Activated T-cell treated with anti-CD3 and anti-CD28 coated beads, Interleukin-2, amount 50 U/mL, for 1 hour (primary cell): ENCODE results near the gene HNF1A.

ENCODE experiments used
- DNase-seq: peaks from one replicate; pipeline ENCODE4 v3.0.0-alpha.2; 2020

The HNF1A gene

DNA sequence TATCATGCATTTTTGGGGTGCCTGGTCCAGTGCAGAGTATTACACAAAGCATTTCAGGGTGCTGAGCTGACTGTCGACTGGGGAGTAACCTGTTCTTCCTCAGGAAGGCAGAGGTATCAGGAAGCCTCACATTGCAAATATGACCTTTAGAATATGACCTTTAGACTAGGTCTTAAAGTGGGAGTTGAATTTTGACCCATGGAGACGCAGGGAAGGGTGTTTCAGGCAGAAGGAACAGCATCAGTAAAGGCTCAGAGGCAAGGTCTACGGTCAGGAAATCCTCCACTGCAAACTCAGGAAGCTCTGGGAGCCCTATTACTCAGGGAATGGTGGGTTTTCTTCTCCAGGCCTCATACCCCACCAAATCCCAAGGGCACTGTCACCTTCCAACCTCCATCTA is 11.3 kb downstream of the HNF1A start:
- no peak for DNase-seq

GRCh38 chr12:120990487-120991055 is 12.2 kb downstream of the HNF1A start:
- DNase-seq, result no peak

GRCh38 chr12:120991965-120992364 is 13.6 kb downstream of the HNF1A start:
- DNase-seq, result no peak

DNA sequence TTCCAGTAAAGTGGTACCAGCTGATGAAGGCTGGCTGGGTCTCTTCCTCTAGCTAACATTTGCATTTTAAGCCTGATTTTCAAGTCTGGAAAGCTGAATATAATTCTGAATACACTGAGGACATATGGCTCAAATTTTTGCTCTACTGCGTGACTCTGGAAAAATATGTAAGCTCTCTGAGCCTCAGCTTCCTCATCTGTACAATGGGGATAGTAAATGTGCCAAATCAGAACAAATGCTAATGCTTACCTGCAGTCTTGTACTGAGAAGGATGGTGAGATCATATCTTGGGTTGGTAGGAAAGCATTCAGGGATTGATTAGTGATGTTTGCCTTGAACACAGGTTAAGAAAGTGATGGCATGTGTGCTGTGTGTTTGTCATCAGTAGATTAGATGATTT is 14.6 kb downstream of the HNF1A start:
- no peak for DNase-seq

DNA sequence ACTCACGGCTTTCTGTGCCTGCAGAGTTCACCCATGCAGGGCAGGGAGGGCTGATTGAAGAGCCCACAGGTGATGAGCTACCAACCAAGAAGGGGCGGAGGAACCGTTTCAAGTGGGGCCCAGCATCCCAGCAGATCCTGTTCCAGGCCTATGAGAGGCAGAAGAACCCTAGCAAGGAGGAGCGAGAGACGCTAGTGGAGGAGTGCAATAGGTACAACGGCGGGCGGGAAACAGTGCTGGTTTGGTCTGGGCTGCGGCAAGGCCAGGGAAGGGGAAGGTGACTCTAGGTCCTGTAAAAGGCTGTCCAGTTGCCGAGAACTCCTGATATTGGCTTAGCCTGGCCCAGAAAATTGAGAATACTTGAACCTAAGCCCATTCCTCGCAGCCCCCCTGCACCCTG is 15.2 kb downstream of the HNF1A start:
- DNase-seq, result no peak

DNA sequence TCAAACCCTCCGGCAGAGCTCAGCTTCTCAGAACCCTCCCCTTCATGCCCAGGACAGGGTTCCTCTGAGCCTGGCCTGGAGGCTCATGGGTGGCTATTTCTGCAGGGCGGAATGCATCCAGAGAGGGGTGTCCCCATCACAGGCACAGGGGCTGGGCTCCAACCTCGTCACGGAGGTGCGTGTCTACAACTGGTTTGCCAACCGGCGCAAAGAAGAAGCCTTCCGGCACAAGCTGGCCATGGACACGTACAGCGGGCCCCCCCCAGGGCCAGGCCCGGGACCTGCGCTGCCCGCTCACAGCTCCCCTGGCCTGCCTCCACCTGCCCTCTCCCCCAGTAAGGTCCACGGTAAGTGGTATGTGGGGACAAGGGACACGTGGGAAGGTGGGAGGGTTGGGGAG is 15.7 kb downstream of the HNF1A start:
- no peak for DNase-seq

DNA sequence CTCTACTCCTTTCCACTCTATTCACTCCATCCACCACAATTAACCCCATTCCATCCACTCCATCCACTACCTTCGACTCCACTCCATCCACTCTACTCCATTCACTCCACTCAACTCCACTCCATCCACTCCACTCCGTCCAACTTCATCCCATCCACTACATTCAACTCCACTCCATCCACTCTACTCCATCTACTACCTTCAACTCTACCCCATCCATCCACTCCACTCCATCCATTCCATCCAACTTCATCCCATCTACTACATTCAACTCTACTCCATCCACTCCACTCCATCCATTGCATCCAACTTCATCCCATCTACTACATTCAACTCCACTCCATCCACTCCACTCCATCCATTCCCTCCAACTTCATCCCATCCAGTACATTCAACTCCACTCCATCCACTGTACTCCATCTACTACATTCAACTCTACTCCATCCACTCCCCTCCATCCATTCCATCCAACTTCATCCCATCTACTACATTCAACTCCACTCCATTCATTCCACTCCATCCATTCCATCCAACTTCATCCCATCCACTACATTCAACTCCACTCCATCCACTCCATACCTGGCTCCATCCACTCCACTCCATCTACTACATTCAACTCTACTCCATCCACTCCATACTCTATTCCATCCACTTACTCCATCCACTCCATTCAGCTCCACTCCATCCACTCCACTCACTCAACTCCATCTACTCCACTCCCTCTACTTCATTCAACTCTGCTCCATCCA is 16.4 kb downstream of the HNF1A start:
- no peak for DNase-seq

GRCh38 chr12:120996133-120996746 is 17.9 kb downstream of the HNF1A start:
- DNase-seq, result no peak

DNA sequence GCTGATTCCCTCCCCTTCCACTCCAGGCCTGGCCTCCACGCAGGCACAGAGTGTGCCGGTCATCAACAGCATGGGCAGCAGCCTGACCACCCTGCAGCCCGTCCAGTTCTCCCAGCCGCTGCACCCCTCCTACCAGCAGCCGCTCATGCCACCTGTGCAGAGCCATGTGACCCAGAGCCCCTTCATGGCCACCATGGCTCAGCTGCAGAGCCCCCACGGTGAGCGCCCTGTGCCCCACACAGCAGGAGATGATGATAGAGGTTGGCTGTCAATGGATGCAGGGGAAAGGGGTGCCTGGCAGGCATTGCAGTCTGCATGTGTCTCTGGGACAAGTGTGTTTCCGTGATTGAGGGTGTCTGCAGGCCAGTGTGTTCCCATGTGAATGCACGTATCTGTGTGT is 19.1 kb downstream of the HNF1A start:
- DNase-seq, result no peak

GRCh38 chr12:120998435-120998834 is 20.1 kb downstream of the HNF1A start:
- no peak for DNase-seq

DNA sequence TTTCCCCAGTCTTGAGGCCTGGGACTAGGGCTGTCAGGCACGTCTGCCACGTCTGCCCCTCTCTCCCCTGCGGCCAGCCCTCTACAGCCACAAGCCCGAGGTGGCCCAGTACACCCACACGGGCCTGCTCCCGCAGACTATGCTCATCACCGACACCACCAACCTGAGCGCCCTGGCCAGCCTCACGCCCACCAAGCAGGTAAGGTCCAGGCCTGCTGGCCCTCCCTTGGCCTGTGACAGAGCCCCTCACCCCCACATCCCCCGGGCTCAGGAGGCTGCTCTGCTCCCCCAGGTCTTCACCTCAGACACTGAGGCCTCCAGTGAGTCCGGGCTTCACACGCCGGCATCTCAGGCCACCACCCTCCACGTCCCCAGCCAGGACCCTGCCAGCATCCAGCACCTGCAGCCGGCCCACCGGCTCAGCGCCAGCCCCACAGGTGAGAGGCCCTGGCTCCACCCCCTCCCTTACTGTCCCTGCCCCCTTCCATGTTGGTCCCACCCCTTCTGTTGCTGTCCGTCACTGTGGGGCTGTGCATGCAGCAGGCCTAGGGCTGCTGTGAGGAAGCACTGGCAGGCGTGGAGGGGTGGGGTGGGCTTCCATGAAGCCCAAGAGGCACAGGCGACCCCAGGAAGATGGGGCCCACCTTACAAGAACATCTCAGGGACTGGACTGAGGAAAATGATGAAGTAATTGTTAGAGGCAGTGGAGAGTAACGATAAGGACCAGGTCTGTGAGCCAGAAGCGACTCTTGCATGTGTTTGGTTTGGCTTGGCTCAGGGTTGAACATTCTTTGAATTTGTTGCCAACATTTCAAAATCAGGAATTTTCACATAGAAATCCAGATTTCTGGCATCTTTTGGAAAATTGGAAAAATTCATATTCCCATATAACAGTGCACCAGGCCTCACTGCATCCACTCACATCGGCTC is 21.1 kb downstream of the HNF1A start:
- no peak for DNase-seq

DNA sequence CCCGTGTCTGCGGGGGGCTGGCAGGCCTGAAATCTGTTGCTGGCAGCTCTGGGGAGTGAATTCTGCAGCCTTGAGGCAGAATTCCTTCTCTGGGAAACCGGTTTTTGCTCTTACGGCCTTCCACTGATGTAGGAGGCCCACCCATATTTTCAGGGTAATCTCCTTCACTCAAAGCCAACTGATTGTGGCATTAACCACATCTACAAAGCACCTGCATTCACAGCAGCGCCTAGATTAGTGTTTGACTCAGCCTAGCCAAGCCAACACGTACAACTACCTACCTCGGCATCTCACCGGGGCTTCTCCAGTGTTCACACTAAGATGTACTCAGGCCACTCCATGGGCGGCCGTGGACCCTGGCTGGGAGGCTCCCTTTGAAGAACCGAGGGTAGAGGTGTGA is 22.2 kb downstream of the HNF1A start:
- no peak for DNase-seq

GRCh38 chr12:121001060-121001459 is 22.7 kb downstream of the HNF1A start:
- no peak for DNase-seq

DNA sequence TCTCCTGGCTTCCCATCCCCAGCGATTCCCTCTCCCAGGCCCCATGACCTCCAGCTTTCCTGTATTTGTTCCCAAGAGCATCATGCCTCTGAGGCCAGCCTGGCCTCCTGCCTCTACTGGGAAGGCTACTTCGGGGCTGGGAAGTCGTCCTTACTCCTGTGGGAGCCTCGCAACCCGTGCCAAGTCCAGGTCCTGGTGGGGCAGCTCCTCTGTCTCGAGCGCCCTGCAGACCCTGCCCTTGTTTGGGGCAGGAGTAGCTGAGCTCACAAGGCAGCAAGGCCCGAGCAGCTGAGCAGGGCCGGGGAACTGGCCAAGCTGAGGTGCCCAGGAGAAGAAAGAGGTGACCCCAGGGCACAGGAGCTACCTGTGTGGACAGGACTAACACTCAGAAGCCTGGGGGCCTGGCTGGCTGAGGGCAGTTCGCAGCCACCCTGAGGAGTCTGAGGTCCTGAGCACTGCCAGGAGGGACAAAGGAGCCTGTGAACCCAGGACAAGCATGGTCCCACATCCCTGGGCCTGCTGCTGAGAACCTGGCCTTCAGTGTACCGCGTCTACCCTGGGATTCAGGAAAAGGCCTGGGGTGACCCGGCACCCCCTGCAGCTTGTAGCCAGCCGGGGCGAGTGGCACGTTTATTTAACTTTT is 23.6 kb downstream of the HNF1A start:
- no peak for DNase-seq

GRCh38 chr12:121003650-121004049 is 25.3 kb downstream of the HNF1A start:
- no peak for DNase-seq

- DNase-seq, result no peak
These were observed 26.0 kb downstream of the HNF1A start for GRCh38 chr12:121004253-121004815.

DNA sequence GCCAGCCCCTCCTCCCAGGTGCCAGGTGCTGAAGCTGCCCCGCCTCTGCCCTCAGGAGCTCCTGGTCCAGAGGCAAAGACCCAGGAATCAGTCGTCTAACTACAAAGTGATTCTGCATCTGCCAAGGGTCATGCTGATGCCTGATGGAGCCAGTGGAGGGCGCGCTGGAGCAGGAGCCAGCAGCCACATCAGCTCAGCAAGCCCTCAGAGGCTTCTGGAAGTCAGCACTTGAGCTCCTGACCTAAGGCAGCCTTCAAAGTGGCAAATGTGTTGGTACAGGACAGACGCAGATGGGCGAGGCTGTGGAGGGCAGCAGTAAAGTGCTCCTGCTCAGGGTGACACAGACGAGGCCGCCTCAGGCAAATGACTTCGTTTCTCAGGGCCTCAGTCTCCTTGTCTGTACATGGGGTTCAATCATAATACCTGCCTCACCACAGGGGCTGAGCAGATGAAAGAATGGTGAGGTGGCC is 27.0 kb downstream of the HNF1A start:
- DNase-seq, result peak; percentile 48

GRCh38 chr12:121008347-121009098 is 30.2 kb downstream of the HNF1A start:
- no peak for DNase-seq

DNA sequence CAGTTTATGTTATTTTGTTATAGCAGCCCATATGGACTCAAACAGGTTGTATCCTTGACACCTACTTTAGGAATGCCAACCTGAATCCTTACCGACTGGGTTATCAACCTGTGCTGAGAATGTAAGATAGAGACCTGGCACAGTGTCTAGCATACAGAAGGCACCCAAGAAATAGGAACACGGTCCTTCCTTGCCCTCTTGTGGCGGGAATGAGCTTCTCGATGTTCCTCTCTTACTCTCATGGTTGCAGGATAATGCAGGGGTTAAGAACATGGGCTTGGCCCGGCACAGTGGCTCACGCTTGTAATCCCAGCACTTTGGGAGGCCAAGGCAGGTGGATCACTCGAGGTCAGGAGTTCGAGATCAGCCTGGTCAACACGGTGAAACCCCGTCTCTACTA is 31.4 kb downstream of the HNF1A start:
- DNase-seq, result no peak

DNA sequence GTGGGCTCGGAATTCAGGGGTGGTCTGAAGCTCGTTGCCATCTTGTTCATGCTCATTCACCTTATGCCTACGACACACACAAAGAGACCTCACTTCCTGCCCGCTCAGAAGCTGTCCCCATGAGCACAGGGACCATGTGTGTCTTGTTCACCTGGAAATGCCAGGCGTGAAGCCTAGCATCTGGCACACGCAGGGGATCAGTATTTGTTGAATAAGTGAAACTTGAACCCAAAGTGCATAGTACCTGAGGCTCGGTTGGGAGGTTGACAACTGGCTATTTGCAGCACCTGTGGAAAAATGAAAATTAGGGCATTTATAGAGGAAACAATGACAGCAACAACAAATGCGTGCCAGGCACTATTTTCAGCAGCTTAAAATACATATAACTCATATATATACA is 32.5 kb downstream of the HNF1A start:
- DNase-seq, result no peak

DNA sequence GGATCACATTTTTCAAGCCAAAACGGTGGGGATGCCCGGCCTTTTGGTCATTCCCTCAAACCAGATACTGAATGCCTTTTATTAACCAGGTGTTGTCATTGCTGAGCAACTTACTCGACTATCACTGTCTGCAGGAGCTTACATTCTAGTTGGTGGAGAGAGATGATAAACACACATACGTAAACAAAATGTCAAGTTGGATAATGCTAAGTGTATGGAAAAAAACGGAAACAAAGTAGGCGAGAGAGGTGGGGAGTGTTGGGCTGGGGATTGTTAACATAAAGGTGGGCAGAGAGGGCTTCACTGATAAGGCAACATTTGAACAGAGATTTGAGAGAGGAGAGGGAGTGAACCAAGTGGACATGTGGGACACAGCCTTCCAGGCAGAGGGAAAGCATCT is 33.5 kb downstream of the HNF1A start:
- no peak for DNase-seq

DNA sequence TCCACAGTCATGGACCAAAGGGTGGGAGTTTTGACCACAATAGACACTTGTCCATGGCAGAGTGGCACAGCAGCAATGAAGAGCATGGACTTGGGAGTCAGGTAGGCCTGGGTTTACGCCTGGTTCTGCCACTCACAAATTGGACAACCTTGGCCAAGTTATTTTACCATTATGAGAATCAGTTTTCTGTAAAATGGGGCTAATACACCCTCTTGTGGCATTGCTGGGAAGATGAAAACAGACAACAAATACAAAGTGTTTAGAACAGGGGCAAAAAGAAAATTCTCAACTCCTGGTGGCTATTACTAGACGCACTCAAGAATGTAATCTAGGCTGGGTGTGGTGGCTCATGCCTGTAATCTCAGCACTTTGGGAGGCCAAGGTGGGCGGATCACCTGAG is 35.4 kb downstream of the HNF1A start:
- no peak for DNase-seq
